ENCODE data around the gene SCAMP1. TPM values are rescaled to one million over a fixed set of nuclear protein-coding genes. Genes with fewer than 3 reads are reported as not detected.

SCAMP1 gene
- total and polyA plus RNA-seq, 2 of the 13 experiments (the other 11 are each of a cell fraction or from before 2014, with no cell fraction given), result 18.2 to 33.7 TPM

- TF ChIP-seq CREB3 (CRISPR knock-in tag; IDR thresholded peaks at IDR 0.05) (no peak; the same call in 1 of the 2 replicates), ZNF841 (CRISPR knock-in tag; IDR thresholded peaks at IDR 0.05; ENCODE audit: borderline replicate concordance) (no peak), ZMYM3 (CRISPR knock-in tag; IDR thresholded peaks at IDR 0.05) (peak; percentile 62), ZNF674 (CRISPR knock-in tag; IDR thresholded peaks at IDR 0.05; ENCODE audit: low read depth) (no peak), PRPF4 (IDR thresholded peaks at IDR 0.05; ENCODE audit: low read depth, low read length, poor library complexity, severe bottlenecking) (no peak), ZSCAN22 (CRISPR knock-in tag; IDR thresholded peaks at IDR 0.05) (no peak), NCOA5 (CRISPR knock-in tag; IDR thresholded peaks at IDR 0.05) (no peak), ZNF615 (CRISPR knock-in tag; IDR thresholded peaks at IDR 0.05; ENCODE audit: borderline replicate concordance) (0 out of 2 replicates have a peak, but pooled peaks have one; percentile 8), ZNF704 (CRISPR knock-in tag; IDR thresholded peaks at IDR 0.05; ENCODE audit: borderline replicate concordance) (0 out of 2 replicates have a peak, but pooled peaks have one; percentile 28), HNRNPL (IDR thresholded peaks at IDR 0.05; ENCODE audit: low read depth, low read length) (no peak), TERF1 (CRISPR knock-in tag; IDR thresholded peaks at IDR 0.05) (no peak), ZFAT (CRISPR knock-in tag; conservative IDR thresholded peaks at IDR 0.05) (no peak), ZNF574 (CRISPR knock-in tag; IDR thresholded peaks at IDR 0.05) (peak; percentile 80), ZNF605 (CRISPR knock-in tag; IDR thresholded peaks at IDR 0.05) (peak; percentile 57; the same call in 1 of the 2 replicates), ZNF44 (CRISPR knock-in tag; IDR thresholded peaks at IDR 0.05) (no peak)
- TF ChIP-seq, protein P1, sequence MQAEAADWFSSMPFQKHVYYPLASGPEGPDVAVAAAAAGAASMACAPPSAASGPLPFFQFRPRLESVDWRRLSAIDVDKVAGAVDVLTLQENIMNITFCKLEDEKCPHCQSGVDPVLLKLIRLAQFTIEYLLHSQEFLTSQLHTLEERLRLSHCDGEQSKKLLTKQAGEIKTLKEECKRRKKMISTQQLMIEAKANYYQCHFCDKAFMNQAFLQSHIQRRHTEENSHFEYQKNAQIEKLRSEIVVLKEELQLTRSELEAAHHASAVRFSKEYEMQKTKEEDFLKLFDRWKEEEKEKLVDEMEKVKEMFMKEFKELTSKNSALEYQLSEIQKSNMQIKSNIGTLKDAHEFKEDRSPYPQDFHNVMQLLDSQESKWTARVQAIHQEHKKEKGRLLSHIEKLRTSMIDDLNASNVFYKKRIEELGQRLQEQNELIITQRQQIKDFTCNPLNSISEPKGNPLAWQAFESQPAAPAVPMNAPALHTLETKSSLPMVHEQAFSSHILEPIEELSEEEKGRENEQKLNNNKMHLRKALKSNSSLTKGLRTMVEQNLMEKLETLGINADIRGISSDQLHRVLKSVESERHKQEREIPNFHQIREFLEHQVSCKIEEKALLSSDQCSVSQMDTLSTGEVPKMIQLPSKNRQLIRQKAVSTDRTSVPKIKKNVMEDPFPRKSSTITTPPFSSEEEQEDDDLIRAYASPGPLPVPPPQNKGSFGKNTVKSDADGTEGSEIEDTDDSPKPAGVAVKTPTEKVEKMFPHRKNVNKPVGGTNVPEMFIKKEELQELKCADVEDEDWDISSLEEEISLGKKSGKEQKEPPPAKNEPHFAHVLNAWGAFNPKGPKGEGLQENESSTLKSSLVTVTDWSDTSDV (CRISPR knock-in tag; IDR thresholded peaks at IDR 0.05), result no peak
- TF ChIP-seq, protein P2, sequence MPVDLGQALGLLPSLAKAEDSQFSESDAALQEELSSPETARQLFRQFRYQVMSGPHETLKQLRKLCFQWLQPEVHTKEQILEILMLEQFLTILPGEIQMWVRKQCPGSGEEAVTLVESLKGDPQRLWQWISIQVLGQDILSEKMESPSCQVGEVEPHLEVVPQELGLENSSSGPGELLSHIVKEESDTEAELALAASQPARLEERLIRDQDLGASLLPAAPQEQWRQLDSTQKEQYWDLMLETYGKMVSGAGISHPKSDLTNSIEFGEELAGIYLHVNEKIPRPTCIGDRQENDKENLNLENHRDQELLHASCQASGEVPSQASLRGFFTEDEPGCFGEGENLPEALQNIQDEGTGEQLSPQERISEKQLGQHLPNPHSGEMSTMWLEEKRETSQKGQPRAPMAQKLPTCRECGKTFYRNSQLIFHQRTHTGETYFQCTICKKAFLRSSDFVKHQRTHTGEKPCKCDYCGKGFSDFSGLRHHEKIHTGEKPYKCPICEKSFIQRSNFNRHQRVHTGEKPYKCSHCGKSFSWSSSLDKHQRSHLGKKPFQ (CRISPR knock-in tag; IDR thresholded peaks at IDR 0.05; ENCODE audit: insufficient replicate concordance), result peak; percentile 52
Observed at GRCh38 chr5:78359831-78360673, at the start of gene SCAMP1 (continued).

Measured in HepG2 (cell line).